A549 treated with RU486 at 1 μM for 4 hours (cell line): ENCODE data around the gene KRTAP13-2. TPM values are rescaled to one million over a fixed set of nuclear protein-coding genes. Genes with fewer than 3 reads are reported as not detected.

Experiments used
- total RNA-seq: library from RNA; stranded (reverse); fragments of 200-300 nt; extraction: Qiagen RNA extraction; gene quantifications from 5 replicates; pipeline ENCODE4 v1.2.3, GENCODE V29; 2022; ENCODE audit warnings: low read depth

Gene KRTAP13-2
- not detected in 5 replicates for total RNA-seq

DNA sequence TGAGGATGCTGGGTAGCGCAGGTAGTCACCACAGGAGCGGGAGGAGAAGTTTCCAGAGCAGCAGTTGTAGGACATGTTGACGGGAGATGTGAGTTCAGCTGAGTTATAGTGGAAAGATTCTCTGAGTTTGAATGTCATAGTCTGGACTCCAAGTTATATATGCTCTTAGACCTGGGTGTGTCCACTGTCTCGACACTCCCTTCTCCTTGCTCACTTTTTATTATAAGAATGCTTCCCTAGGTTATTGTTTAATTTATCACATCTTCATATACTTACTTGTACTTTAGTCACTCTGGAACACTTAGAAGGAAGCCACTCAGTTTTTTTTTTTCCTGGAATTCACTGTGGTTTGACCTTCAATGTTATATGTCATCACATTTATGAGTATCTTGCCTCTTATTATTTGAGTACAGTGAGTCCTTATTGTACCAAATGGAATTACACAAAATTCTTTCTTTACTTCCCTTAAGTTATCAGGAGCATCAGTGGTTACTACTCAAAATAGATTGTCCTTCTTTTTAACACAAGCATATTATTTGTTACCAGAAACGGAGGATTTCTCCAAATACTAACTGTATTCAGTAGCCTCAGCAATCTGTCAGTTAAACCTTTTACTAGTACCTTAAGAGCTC is at the start of gene KRTAP13-2:
KRTAP13-2 (minus strand) TSS at position 133 of the 632 bp plus-strand sequence; CDS start at position 75, 58 bp downstream.

GRCh38 chr21:30395731-30396130 is 23.7 kb upstream of the KRTAP13-2 start, which contains the start of gene KRTAP13-1:
Gene KRTAP13-1, plus strand, starts transcription at chr21:30396031. Its CDS starts 56 bp downstream, at chr21:30396087.

DNA sequence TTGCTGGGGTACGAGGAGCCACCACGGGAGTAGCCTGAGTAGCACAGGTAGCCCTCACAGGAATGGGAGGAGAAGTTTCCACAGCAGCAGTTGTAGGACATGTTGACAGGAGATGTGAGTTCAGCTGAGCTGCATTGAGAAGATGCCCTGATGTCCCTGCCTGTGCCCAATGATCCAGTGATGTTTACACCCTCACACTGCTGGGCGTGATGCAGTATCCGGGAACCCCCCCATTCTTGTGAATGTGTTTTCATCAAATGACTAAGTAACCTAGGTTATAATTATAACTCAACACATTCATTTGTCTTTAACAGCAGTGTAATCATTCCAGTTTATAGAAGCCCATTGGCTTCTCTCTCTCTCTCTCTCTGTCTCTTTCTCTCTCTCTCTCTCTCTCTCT is 23.6 kb downstream of the KRTAP13-2 start, which contains the start of gene KRTAP23-1:
KRTAP23-1 (minus strand) TSS at position 101 of the 400 bp plus-strand sequence; CDS start at position 101, 0 bp downstream.

DNA sequence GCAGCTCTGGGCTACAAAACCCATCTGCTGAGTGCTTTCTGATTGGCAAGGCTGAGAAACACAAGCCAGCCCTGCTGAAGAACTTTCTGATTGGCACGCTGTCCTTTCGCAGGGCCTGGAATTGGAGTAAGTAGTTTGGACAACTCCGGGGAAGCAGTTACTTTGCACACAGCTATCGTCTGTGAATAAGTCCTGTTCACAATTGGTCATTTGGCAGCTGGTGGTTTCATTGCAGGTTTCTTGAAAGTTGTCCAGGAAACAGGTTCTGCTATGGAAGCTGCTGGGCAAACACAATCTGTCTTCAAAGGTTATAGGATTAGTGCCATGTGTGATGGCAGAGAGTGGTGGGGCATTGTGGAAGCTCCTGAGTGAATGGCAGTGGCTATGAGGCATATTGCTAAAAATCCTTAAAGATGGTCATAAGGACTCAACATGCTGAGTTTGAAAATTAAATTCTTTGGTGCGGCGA is 34.8 kb downstream of the KRTAP13-2 start, which contains the start of gene KRTAP27-1:
KRTAP27-1 (minus strand) TSS at position 419 of the 469 bp plus-strand sequence; CDS start at position 393, 26 bp downstream.

Other genes starting within 250 kb of the KRTAP13-2 start
- gene CLDN17, start 205.5 kb downstream of the KRTAP13-2 start, total RNA-seq: not detected in 5 replicates
- not detected in 5 replicates for gene CLDN8, start 156.2 kb downstream of the KRTAP13-2 start, total RNA-seq
- not detected in 5 replicates for gene KRTAP24-1, start 89.3 kb downstream of the KRTAP13-2 start, total RNA-seq
- not detected in 5 replicates for gene KRTAP25-1, start 82.8 kb downstream of the KRTAP13-2 start, total RNA-seq
- not detected in 5 replicates for gene KRTAP26-1, start 52.0 kb downstream of the KRTAP13-2 start, total RNA-seq
- not detected in 5 replicates for gene KRTAP27-1, start 34.6 kb downstream of the KRTAP13-2 start, total RNA-seq
- gene KRTAP23-1, start 23.7 kb downstream of the KRTAP13-2 start, total RNA-seq: not detected in 5 replicates
- not detected in 5 replicates for gene KRTAP13-1, start 23.8 kb upstream of the KRTAP13-2 start, total RNA-seq
- not detected in 5 replicates for gene KRTAP13-3, start 53.7 kb upstream of the KRTAP13-2 start, total RNA-seq
- not detected in 5 replicates for gene KRTAP13-4, start 57.9 kb upstream of the KRTAP13-2 start, total RNA-seq
- not detected in 5 replicates for gene KRTAP15-1, start 68.0 kb upstream of the KRTAP13-2 start, total RNA-seq
- not detected in 5 replicates for gene KRTAP19-1, start 108.1 kb upstream of the KRTAP13-2 start, total RNA-seq
- gene KRTAP19-2, start 115.2 kb upstream of the KRTAP13-2 start, total RNA-seq: not detected in 5 replicates
- not detected in 5 replicates for gene KRTAP19-3, start 119.7 kb upstream of the KRTAP13-2 start, total RNA-seq
- gene KRTAP19-4, start 124.9 kb upstream of the KRTAP13-2 start, total RNA-seq: not detected in 5 replicates
- not detected in 5 replicates for gene KRTAP19-5, start 129.9 kb upstream of the KRTAP13-2 start, total RNA-seq
- not detected in 5 replicates for gene KRTAP19-6, start 169.6 kb upstream of the KRTAP13-2 start, total RNA-seq
- gene KRTAP19-7, start 189.0 kb upstream of the KRTAP13-2 start, total RNA-seq: not detected in 5 replicates
- gene KRTAP22-2, start 218.1 kb upstream of the KRTAP13-2 start, total RNA-seq: not detected in 5 replicates
- not detected in 5 replicates for gene KRTAP6-3, start 220.2 kb upstream of the KRTAP13-2 start, total RNA-seq
- gene KRTAP6-2, start 226.6 kb upstream of the KRTAP13-2 start, total RNA-seq: not detected in 5 replicates
- not detected in 5 replicates for gene KRTAP22-1, start 228.8 kb upstream of the KRTAP13-2 start, total RNA-seq
- not detected in 5 replicates for gene KRTAP6-1, start 241.7 kb upstream of the KRTAP13-2 start, total RNA-seq
- gene KRTAP20-1, start 244.2 kb upstream of the KRTAP13-2 start, total RNA-seq: not detected in 5 replicates
- not detected in 5 replicates for gene KRTAP20-4, start 248.4 kb upstream of the KRTAP13-2 start, total RNA-seq